GM19351 (cell line): ENCODE results near the gene ITM2C.

ENCODE experiments used
- ATAC-seq: cut with Tn5 transposase; IDR thresholded peaks from one replicate; pipeline ENCODE4 v1.9.1; 2021; ENCODE audit warnings: mild to moderate bottlenecking, moderate library complexity; ENCODE audit not compliant: unreplicated experiment

Gene ITM2C

GRCh38 chr2:230922951-230923717, 58.4 kb downstream of the ITM2C start:
- ATAC-seq = no peak

GRCh38 chr2:230924092-230924469, 59.3 kb downstream of the ITM2C start:
- no peak for ATAC-seq

- ATAC-seq = peak; percentile 46
Observed at GRCh38 chr2:230924470-230925341, 60.0 kb downstream of the ITM2C start, which contains the start of gene GPR55. Gene GPR55, minus strand, starts transcription at chr2:230925242. Its CDS starts 14,280 bp downstream, at chr2:230910962.

GRCh38 chr2:230925443-230925878, 60.7 kb downstream of the ITM2C start:
- ATAC-seq = peak; percentile 26

GRCh38 chr2:230925879-230926765, 61.4 kb downstream of the ITM2C start:
- peak; percentile 35 for ATAC-seq

- ATAC-seq = no peak
Observed at GRCh38 chr2:230927711-230928341, 63.1 kb downstream of the ITM2C start.
